ENCODE measurements around the gene FAM72C. TPM values are rescaled to one million over a fixed set of nuclear protein-coding genes. Genes with fewer than 3 reads are reported as not detected.
"Not testable (repeated sequence)": the region's sequence is repeated elsewhere in the genome, so short reads cannot be mapped to it uniquely, and the experiment has no call there.

Gene FAM72C
- total RNA-seq, 2 donors from 2014 or later, result 5.4 to 5.8 TPM

DNA sequence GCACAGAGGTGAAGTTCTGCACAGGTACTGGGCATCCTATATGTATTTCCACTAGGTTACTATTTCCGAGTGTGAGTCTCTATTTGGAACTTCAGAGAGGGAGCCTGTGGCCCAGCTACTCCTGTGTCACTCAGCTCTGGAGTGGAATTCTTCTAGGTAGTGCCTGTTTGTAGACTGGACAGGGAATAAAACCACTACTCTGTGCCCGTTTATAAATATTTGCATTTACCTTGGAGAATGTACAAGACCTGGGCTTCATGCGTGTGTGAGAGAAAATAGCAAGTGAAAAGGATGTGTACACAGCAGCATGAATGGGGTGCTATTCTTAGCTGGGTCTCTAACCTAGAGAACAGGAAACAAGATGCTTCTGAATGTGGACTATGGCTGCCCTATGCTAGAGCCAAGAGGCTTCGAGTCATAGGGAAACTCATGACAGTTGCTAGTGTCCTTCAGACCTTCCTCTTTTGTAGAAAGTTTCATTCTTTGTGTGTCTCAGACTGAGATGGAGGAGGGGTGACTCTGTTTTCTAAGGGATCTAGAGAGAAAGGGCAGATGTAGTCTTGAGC, 40.5 kb upstream of the FAM72C start:
- not testable (repeated sequence) for H3K27ac Mint-ChIP-seq

DNA sequence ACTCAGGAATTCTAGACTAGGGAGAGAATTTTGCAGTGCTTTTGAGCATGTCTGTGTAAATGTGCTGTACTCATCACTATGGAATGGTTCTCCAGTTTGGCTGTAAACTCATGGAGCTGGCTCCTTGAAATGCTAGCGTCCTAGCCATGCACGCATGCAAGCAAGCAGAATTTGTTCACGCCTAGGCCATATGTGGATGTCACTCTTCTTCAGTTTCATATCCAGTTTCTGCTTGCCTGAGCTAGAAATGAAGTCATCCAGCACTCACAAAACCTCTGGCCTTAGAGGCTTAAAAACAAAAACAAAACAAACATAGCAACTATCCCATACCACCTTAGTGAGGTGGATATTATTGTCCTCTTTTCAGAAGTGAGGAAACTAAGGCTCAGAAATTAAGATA, 37.6 kb upstream of the FAM72C start:
- not testable (repeated sequence) for H3K4me1 Mint-ChIP-seq; H3K9me3 ChIP-seq (ENCODE audit: control insufficient read depth, low read length); H3K9me3 Mint-ChIP-seq; H3K27ac Mint-ChIP-seq; H3K27me3 Mint-ChIP-seq (ENCODE audit: insufficient read depth); H3K4me3 ChIP-seq (ENCODE audit: low read length); DNase-seq; H3K9ac ChIP-seq (ENCODE audit: extremely low read depth, low read length, poor library complexity, severe bottlenecking); H3K27me3 ChIP-seq (ENCODE audit: control insufficient read depth, insufficient read depth, low read length, poor library complexity, severe bottlenecking); H3K4me1 ChIP-seq (ENCODE audit: control insufficient read depth, insufficient read depth, low read length); H3K27ac ChIP-seq (ENCODE audit: low read depth, low read length); H3K4me3 Mint-ChIP-seq; H3K36me3 ChIP-seq (ENCODE audit: control insufficient read depth, insufficient read depth, low read length); H3K36me3 Mint-ChIP-seq (ENCODE audit: low read depth)
- no CpG with 5 or more reads among the region's 3 CpGs for WGBS, 2 experiments (ENCODE audit: insufficient coverage in 1 of 2, insufficient read length in 1 of 2)

More for the DNA sequence above, 40.5 kb upstream of the FAM72C start:
- H3K27ac ChIP-seq (ENCODE audit: low read depth, low read length); H3K27me3 ChIP-seq (ENCODE audit: control insufficient read depth, insufficient read depth, low read length, poor library complexity, severe bottlenecking); H3K36me3 Mint-ChIP-seq (ENCODE audit: low read depth); H3K4me3 Mint-ChIP-seq; H3K4me1 Mint-ChIP-seq; DNase-seq; H3K27me3 Mint-ChIP-seq (ENCODE audit: insufficient read depth); H3K9me3 ChIP-seq (ENCODE audit: control insufficient read depth, low read length); H3K4me1 ChIP-seq (ENCODE audit: control insufficient read depth, insufficient read depth, low read length); H3K4me3 ChIP-seq (ENCODE audit: low read length); H3K36me3 ChIP-seq (ENCODE audit: control insufficient read depth, insufficient read depth, low read length); H3K9ac ChIP-seq (ENCODE audit: extremely low read depth, low read length, poor library complexity, severe bottlenecking); H3K9me3 Mint-ChIP-seq: not testable (repeated sequence)
- WGBS, 2 experiments (ENCODE audit: insufficient coverage in 1 of 2, insufficient read length in 1 of 2), result no CpG with 5 or more reads among the region's 4 CpGs

DNA sequence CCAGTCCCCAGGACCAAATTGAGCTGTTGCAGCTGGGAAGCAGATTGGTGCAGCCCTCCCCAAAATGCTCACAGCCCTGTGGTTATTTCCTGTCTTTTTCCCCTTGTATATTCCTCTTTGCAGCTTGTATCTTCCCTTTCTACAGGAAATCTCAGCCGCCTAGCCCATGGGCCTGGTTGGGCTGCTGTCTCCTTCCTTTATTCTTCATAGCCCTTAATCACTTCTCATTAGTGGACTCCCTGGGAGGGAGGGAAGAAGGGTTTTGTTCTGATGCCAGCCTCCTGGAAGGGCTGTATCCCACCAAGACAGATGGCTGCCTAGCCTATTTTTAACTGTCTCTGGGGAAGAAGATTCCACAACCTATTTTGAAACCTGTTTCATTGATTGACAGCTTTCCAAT, 32.5 kb upstream of the FAM72C start:
- not testable (repeated sequence) for DNase-seq; H3K27me3 Mint-ChIP-seq (ENCODE audit: insufficient read depth); H3K9me3 Mint-ChIP-seq; H3K9me3 ChIP-seq (ENCODE audit: control insufficient read depth, low read length); H3K36me3 ChIP-seq (ENCODE audit: control insufficient read depth, insufficient read depth, low read length); H3K4me1 Mint-ChIP-seq; H3K27ac Mint-ChIP-seq; H3K4me3 ChIP-seq (ENCODE audit: low read length); H3K36me3 Mint-ChIP-seq (ENCODE audit: low read depth); H3K4me1 ChIP-seq (ENCODE audit: control insufficient read depth, insufficient read depth, low read length); H3K4me3 Mint-ChIP-seq; H3K9ac ChIP-seq (ENCODE audit: extremely low read depth, low read length, poor library complexity, severe bottlenecking); H3K27me3 ChIP-seq (ENCODE audit: control insufficient read depth, insufficient read depth, low read length, poor library complexity, severe bottlenecking); H3K27ac ChIP-seq (ENCODE audit: low read depth, low read length)
- no CpG with 5 or more reads among the region's 1 CpG for WGBS, 2 experiments (ENCODE audit: insufficient coverage in 1 of 2, insufficient read length in 1 of 2)

DNA sequence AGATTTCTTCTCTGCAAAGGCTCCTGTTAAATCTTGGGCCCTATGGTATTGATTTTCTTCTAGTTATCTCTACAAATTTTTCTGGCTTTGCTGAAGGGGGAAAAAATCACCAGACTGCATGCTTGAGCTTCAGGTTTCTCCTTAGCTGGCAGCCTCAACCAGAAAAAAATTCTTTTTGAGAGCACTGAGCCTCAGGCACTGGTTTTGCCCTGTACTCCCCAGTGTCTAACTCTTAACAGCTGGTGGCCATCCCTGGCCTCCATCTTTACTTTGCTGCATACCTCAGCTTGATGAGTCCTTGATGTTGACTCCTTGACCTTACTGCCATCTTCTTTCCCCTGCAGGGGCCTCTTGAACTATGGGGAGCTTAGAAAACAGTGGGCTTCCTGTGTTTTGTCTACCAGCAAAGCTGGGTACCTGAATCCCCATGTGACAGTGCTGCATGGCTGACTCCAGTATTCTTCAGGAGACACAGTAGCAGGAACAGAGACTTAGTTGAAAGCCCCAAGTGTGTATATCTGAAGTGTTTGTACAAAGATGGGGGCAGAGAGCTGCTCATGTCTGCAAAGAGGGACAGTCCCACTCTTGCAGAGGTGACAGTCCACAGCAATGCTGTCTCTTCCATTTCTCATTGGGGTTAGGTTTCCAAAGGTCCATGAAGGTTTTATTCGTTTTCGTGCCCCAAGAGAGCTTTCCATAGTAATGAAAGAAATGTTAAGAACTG, 31.7 kb upstream of the FAM72C start:
- WGBS, 2 experiments (ENCODE audit: insufficient coverage in 1 of 2, insufficient read length in 1 of 2), result no CpG with 5 or more reads among the region's 2 CpGs
- H3K27ac Mint-ChIP-seq; H3K9me3 ChIP-seq (ENCODE audit: control insufficient read depth, low read length); H3K4me3 Mint-ChIP-seq; DNase-seq; H3K36me3 ChIP-seq (ENCODE audit: control insufficient read depth, insufficient read depth, low read length); H3K27ac ChIP-seq (ENCODE audit: low read depth, low read length); H3K36me3 Mint-ChIP-seq (ENCODE audit: low read depth); H3K9me3 Mint-ChIP-seq; H3K27me3 Mint-ChIP-seq (ENCODE audit: insufficient read depth); H3K4me3 ChIP-seq (ENCODE audit: low read length); H3K4me1 ChIP-seq (ENCODE audit: control insufficient read depth, insufficient read depth, low read length); H3K9ac ChIP-seq (ENCODE audit: extremely low read depth, low read length, poor library complexity, severe bottlenecking); H3K4me1 Mint-ChIP-seq; H3K27me3 ChIP-seq (ENCODE audit: control insufficient read depth, insufficient read depth, low read length, poor library complexity, severe bottlenecking): not testable (repeated sequence)
